ENCODE data around the gene SIDT2. TPM values are rescaled to one million over a fixed set of nuclear protein-coding genes. Genes with fewer than 3 reads are reported as not detected.
A peak's percentile ranks its signal among the peaks of the same experiment; 100 is the strongest.

Gene SIDT2
- total RNA-seq, 4 donors from 2014 or later, result 6.4 to 91.3 (median 28.7) TPM

DNA sequence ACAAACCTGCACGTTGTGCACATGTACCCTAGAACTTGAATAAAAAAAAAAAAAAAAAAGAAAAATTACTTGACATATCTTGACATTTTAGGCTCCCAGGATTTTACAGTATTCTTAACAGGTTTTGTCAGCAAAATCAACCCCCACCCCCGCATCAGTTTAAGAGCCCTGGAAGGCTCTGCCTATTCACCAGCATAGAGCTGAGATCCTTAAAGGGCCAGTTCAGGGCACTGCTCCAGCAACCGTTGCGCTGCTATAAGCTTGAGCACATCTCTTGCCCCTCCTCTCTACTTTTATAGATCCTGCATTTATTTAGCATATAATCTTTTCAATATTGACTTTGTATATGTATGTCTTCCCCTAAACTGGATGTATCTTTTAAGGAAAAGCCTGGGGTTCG, 35.2 kb upstream of the SIDT2 start:
- DNase-seq, result peak; percentile 50 to 69
- Histone ChIP-seq H3K36me3 (no peaks in the 10 kb centered on the region), H3K9me3 (no peaks in the 10 kb centered on the region), H3K4me3 (peak overlapping the region; percentile 81 to 91), H3K27ac (peak overlapping the region; percentile 89 to 92), H3K4me1 (peaks cover 0 to 9% of the 10 kb centered on the region in 2 donors), H3K27me3 (no peaks in the 10 kb centered on the region)
- intact Hi-C loops (cut with DNase I; ENCODE audit: low total_unique reads), result no loop called here
- TF ChIP-seq, protein P1, sequence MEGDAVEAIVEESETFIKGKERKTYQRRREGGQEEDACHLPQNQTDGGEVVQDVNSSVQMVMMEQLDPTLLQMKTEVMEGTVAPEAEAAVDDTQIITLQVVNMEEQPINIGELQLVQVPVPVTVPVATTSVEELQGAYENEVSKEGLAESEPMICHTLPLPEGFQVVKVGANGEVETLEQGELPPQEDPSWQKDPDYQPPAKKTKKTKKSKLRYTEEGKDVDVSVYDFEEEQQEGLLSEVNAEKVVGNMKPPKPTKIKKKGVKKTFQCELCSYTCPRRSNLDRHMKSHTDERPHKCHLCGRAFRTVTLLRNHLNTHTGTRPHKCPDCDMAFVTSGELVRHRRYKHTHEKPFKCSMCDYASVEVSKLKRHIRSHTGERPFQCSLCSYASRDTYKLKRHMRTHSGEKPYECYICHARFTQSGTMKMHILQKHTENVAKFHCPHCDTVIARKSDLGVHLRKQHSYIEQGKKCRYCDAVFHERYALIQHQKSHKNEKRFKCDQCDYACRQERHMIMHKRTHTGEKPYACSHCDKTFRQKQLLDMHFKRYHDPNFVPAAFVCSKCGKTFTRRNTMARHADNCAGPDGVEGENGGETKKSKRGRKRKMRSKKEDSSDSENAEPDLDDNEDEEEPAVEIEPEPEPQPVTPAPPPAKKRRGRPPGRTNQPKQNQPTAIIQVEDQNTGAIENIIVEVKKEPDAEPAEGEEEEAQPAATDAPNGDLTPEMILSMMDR (IDR thresholded peaks at IDR 0.05), result no peak
- TF ChIP-seq POLR2A (IDR thresholded peaks at IDR 0.05), result no peak

DNA sequence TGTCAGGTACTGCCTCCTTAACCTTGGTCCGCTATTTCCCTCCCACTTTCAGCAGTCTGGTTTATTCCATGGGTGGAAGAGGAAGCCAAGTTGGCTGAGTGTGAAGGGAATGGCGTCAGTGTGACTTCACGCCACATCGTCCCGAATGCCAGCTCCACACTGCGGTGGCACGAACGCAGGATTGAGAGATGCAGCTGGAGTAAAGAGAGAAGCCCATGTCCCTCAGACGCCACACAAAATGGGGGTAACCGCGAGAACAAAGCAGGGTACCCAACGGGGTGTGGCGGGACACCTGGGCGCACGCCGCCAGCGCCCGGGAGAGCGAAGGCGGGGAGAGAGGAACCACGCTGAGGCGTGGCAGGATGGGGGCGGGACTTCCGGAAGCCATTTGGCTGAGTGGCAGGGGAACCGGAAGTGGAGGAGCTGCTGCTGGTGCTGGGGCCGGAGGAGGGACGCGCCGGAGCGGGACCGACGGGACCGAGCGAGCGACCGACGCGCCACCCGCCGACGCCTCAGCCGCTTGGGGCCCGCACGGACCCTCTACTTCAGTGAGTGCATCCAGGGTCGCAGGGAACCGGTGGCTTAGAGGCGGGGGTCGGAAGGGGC, 34.6 kb upstream of the SIDT2 start, which contains the start of gene PAFAH1B2:
PAFAH1B2 (plus strand) TSS at position 417 of the 606 bp plus-strand sequence. CDS start 8,161 bp downstream, outside the sequence.
- peak; percentile 95 to 96 for DNase-seq
- H3K4me1 ChIP-seq, result peaks cover 0 to 9% of the 10 kb centered on the region in 2 donors
- H3K27me3 ChIP-seq, result no peaks in the 10 kb centered on the region
- intact Hi-C loops (cut with DNase I; ENCODE audit: low total_unique reads), result no loop called here
- H3K27ac ChIP-seq, result peak within 1 kb of the TSS; percentile 89 to 92
- peak within 1 kb of the TSS; percentile 81 to 91 for H3K4me3 ChIP-seq
- H3K36me3 ChIP-seq, result no peaks in the 10 kb centered on the region
- H3K9me3 ChIP-seq, result no peaks in the 10 kb centered on the region
- TF ChIP-seq, protein P1 (IDR thresholded peaks at IDR 0.05), result no peak
- TF ChIP-seq POLR2A (IDR thresholded peaks at IDR 0.05), result peak; percentile 54 to 84

DNA sequence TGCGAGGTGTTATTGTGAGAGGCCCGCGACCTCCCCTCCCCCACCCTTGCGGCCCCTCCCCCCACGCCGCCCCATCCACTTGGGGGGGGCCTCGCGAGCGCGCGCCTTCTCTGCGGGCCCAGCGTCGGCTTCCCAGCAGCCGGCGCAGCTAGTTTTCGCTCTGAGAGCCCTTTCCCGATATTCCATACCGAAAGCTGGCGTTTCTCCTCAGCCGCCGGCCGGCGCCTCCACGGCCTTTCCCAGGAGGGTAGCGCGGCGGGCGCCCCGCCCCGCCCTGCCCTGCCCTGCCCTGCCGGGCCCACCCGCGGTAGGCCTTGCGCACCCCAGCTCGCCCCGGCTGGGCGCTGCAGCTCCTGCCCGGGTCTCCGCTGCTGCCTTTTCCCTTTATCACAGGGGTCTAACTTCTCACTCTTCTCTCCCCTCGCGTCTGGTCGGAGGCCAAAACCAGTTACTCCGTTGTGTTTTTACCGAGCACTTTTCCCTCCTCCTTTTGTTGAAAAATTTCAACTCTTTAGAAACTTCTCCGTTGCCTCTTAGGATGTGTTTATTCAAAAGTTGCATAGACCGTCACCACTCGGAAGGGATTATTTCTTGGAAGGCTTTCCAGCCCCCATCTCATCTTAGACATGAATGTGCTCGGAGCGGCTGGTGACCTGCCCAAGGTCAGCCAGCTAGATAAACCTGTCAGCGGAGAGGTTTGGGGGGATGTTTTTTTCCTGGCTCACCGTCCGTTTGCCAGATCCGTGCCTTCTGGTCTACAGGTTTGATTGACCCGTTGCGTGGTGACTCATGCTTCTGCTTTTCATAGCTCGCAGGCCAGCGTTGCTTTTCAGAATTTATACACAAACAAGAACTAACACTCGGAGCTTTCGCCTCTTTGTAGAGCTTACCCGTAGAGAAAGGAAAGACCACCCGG, 33.8 kb upstream of the SIDT2 start:
- Histone ChIP-seq H3K27me3 (no peaks in the 10 kb centered on the region), H3K4me3 (peak overlapping the region; percentile 81 to 91), H3K9me3 (no peaks in the 10 kb centered on the region), H3K4me1 (peaks cover 0 to 9% of the 10 kb centered on the region in 2 donors), H3K36me3 (no peaks in the 10 kb centered on the region), H3K27ac (peak overlapping the region; percentile 89 to 92)
- peak; percentile 59 to 71 for DNase-seq
- intact Hi-C loops (cut with DNase I; ENCODE audit: low total_unique reads), result no loop called here
- TF ChIP-seq, protein P1 (IDR thresholded peaks at IDR 0.05), result no peak
- TF ChIP-seq POLR2A (IDR thresholded peaks at IDR 0.05), result no peak

DNA sequence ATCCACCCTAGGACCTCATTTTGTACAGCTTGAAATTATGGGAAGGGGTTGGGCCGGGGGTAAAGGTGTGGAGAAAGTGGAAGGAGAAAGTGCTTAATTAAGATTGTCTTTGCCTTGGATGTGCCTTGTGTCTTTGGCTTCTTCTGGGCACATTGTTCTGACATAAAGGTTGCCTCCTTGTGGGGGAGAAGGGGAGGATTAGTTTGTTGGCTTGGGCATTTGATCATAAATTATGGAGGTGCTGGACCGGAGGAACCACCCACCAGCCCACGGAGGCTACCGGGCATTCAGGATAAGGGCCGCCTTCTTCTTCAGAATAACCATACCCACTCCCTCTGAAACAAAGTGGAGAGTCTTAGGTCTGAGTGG, 33.2 kb upstream of the SIDT2 start:
- Histone ChIP-seq H3K4me1 (peaks cover 0 to 9% of the 10 kb centered on the region in 2 donors), H3K9me3 (no peaks in the 10 kb centered on the region), H3K4me3 (peak overlapping the region; percentile 81 to 91), H3K36me3 (no peaks in the 10 kb centered on the region), H3K27ac (peak overlapping the region; percentile 89 to 92), H3K27me3 (no peaks in the 10 kb centered on the region)
- peak; percentile 34 to 56 for DNase-seq
- TF ChIP-seq POLR2A (IDR thresholded peaks at IDR 0.05), result no peak
- TF ChIP-seq, protein P1 (IDR thresholded peaks at IDR 0.05), result peak in 1 of 4 experiments; percentile 4
- intact Hi-C loops (cut with DNase I; ENCODE audit: low total_unique reads), result no loop called here

DNA sequence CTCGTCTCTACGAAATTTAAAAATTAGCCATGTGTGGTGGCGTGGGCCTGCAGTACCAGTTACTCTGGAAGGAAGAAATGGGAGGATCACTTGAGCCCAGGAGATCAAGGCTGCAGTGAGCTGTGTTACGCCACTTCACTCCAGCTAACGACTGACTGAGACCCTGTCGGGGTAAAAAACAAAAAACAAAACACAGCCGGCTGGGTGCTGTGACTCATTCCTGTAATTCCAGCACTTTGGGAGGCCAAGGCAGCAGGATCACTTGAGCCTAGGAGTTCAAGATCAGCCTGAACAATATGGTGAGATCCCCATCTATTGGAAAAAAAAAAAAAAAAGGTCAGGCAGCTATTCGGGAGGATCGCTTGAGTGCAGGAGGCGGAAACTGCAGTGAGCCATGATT, 32.0 kb upstream of the SIDT2 start:
- Histone ChIP-seq H3K4me3 (peak overlapping the region in 1 of 2 donors; percentile 5), H3K27ac (peak overlapping the region; percentile 89 to 92), H3K36me3 (no peaks in the 10 kb centered on the region), H3K4me1 (peaks cover 3 to 9% of the 10 kb centered on the region in 2 donors), H3K9me3 (no peaks in the 10 kb centered on the region), H3K27me3 (no peaks in the 10 kb centered on the region)
- no peak for DNase-seq
- TF ChIP-seq, protein P1 (IDR thresholded peaks at IDR 0.05), result no peak
- TF ChIP-seq POLR2A (IDR thresholded peaks at IDR 0.05), result no peak
- intact Hi-C loops (cut with DNase I; ENCODE audit: low total_unique reads), result no loop called here

Data from uterus (tissue), 4 donors.